T-helper 9 cell (primary cell): ENCODE measurements around the gene HM13.
"Not testable (repeated sequence)": the region's sequence is repeated elsewhere in the genome, so short reads cannot be mapped to it uniquely, and the experiment has no call there.

Experiments used
- DNase-seq: peaks from one replicate; pipeline ENCODE4 v3.0.0-alpha.2; 2020

HM13 gene

DNA sequence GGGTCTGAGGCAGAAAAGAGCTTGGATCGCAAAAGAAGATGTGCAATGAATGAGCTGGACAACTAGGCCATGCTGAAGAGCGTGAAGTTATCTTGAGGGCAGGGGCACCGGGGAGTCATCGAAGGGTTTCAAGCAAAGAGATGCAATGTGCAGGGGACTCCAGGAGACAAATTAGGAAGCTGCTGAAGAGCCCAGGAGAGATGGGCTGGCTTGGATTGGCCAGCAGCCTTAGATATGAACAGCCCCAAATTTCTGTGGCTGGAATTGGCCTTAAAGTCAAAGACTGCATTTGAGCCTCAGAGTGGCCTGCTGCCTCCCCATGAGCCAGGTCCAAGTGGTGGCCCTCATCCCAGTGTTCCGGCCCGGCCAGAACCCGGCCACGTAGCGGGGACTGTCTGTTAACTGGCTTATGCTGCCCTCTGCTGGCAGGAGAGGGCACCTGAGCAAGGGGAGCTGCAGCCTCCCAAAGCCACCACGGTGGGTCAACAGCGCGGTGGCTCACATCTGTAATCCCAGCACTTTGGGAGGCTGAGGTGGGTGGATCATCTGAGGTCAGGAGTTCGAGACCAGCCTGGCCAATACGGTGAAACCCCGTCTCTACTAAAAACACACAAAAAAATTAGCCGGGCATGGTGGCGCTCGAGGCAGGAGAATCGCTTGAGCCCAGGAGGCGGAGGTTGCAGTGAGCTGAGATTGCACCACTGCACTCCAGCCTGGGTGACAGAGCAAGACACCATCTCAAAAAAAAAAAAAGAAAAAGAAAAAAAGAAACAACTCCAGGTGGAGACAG, 11.2 kb upstream of the HM13 start:
- peak; percentile 75 for DNase-seq

DNA sequence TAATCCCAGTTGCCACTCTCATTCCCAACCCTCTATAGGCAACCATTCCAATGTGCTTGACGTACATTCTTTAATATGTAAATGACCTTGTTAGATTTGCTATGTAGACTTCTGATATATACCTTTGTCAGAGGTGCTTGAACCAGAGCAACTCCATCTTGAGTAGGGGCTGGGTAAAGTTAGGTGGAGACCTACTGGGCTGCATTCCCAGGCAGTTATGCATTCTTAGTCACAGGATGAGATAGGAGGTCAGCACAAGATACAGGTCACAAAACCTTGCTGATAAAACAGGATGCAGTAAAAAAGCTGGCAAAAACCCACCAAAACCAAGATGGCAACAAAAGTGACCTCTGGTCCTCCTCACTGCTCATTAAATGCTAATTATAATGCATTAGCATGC, 8.3 kb upstream of the HM13 start:
- no peak for DNase-seq

DNA sequence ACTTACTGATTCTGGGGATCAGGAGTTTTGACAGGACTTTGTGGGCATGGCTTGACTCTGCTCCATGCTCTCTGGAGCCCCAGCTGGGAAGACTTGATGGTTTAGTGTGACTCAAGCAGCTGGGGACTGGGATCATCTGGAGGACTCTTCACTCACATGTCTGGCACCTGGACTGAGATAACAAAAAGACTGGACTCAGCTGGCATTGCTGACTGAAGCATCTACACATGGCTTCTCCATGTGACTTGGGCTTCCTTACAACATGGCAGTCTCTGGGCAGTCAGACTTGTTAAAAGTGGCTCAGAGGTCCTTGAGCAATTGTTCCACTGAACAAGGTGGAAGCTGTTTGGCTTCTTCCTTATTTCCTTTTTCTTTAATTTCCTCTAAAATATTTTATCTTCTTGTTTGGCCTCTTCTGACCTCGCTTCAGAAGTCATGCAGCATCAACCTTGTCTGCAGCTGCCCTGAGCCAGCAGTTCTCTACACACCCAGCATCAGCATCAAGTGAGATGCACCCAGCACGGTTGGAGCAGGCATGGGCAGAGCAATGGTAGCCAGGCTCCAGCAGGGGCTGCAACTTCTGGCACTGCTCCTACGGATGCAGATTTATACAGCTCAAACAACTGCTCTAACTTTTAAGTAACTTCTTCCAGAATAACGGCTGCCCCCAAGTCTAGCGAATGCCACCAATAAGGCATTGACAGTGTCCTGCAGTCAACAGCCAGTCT, 5.6 kb upstream of the HM13 start:
- no peak for DNase-seq

DNA sequence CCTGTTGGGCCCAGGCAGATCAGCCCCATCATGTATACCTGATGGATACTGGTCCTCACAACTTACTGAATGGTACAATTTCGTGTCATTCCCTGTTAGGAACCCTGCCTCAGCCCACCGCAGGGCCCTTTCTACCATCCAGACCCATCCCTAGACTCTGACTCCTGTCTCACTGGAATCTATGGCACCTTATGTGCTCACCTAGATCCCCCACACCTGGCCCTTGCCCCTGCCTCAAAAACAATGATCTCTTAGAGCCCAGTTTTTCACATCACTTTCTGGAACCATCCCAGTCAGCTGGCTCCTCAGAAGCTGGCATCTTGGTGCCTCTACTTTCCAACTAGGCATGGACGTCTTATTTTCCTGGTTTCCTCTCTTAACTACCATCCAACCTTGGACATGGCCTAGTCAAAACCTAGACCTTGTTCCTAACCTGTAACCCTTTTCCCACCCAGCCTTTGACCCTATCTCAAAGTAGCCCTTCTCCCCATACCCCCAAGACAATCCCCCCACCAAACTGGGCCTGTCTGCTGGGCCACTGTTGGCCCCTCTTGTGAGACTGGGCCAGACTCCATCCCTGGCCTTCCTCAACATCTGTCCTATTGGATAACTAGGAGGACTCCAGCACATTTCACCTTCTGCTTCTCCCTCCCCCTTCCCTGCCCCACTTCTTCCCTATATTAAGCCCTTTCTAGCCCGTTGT, 981 bp downstream of the HM13 start:
- DNase-seq: no peak

DNA sequence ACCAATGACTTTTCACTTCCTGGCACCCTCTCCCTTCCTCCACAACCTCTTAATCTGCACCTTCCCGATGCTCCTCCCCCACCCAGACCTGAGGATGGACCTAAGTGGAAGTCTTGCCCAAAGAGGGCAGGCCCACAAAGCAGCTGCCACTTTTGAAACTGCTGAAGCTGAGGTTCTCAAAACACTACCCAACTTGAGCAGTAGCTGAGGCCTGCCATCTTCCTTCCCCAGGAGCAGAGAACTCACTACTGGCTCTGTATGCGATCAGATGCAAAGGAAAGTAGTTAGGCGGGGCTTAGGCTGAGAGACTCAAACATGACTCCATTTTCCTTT, 1.5 kb downstream of the HM13 start:
- DNase-seq: no peak

DNA sequence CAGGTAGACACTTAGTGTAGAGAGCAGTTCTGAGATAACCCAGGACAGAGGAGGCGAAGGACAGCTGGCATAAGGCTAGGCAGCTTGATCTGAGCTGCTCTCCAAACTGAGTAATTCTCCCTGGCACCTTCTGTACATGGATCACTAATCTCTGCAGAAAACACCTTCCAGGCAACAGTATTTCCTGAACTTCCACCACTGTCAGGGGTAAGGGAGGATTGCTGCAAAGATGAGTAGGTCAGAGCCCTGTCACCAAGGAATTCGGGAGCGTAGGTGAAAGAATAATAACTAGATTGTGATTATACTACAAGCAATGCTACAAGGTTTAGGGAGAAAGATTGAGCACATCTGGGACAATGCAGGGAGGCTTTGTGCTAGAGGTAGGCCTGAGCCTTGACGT, 1.9 kb downstream of the HM13 start:
- no peak for DNase-seq

DNA sequence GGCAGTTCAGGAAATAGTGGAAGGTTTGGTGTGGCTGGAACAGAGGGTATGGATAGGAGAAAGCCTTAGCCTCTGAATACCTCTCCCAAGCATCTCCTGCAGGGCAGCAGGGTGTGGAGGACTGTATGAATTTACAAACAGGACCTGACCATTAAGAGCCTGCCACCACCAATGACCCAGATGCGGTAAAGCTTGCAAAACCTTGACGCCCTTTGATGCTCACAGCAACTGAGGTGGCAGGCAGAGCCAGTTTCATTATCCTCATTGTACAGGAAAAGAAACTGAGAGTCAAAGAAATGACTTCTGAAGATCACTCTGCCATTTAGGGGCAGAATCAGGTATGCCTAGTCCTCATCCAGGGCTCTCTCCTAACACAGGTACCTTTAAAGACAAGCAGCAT, 2.4 kb downstream of the HM13 start:
- no peak for DNase-seq

DNA sequence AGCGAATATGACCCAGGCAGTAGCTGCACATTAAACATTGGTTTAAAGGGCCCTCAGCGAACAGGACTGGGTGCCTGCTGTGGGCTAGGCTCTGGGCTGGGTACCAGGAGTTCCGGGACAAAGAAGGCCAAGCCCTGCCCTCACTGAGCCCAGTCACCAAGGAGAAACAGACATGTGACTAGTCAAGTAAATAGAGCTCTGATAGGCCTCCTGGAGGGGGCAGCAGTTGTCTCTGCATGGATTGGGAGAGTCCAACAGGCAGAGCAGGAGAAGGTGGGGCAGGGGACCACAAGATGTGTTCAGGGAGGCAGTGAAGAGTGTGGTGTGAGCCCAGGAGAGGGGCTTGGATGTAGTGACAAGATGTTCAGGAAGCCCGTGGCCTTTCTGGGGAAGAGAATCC, 3.1 kb downstream of the HM13 start:
- DNase-seq: no peak

DNA sequence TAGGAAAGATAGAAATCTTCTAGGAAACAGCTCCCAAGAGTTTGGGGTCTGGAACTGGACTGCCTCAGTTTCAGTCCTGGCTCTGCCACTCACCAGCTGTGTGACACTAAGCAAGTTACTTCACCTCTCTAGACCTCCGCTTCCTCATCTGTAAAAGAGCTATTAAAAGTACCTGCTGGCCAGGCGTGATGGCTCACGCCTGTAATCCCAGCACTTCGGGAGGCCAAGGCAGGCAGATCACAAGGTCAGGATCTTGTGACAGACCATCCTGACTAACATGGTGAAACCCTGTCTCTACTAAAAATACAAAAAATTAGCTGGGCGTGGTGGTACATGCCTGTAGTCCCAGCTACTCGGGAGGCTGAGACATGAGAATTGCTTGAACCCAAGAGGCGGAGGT, 7.0 kb downstream of the HM13 start:
- DNase-seq: not testable (repeated sequence)

DNA sequence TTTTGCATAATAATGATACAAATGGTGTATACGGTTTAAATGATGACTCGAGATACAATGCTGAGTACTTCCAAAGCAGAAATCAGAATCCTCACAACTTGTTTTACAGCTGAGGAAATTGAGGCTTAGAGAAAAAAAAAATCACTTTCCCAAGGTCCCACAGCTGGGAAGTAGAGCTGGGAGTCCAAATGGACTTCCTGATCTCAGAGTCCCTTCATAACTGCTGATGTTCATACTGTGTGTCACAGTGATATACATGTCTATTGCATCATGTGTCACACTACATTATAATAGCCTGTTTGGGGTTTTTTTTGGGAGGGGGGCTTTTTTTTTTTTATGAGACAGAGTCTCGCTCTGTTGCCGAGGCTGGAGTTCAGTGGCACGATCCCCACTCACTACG, 8.5 kb downstream of the HM13 start:
- no peak for DNase-seq

DNA sequence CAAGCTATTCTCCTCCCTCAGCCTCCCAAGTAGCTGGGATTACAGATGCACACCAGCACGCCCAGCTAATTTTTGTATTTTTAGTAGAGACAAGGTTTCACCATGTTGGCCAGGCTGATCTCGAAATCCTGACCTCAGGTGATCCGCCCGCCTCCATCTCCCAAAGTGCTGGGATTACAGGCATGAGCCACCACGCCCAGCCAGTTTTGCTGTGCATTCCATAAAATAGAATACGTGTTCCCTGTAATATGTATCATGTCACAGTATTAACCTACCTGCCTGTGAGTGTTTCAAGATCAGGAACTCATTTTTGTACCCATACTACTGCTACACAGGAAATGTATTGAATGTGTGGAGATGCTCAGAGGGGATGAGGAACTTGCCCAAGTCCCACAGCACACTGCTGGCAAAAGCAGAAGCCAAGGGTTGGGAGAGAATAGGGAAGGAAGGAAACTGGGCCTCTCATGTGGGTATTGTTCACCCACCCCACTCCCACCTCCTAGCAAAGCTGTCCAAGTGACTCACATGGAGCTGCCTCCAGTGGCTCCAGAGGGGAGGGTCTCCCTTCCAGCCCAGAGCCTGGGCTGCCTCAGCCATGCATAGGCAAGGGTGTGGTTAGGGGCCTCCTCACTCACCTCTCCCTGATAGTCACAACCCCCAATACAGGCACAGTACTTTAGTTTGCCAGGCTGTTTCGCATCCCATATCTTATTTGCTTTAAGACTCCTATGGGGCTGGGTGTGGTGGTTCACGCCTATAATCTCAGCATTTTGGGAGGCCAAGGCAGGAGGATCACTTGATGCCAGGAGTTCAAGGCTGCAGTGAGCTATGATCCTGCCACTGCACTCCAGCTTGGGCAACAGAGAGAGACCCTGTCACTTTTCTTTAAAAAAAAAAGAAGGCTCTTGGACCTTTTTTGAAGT, 9.4 kb downstream of the HM13 start:
- DNase-seq: no peak

DNA sequence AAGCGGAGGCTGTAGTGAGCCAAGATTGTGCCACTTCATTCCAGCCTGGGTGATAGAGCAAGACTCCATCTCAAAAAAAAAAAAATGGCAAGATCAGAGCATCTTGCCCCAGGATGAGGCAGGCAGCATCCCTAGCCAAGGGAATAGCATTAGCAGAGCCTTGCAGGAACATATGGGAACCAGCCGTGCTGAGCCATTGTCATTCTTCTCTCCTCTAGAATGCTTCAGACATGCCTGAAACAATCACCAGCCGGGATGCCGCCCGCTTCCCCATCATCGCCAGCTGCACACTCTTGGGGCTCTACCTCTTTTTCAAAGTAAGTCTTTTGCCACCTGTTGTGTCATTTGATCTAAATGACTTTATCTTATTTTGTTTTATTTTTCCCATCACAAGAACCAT, 13.0 kb downstream of the HM13 start:
- no peak for DNase-seq

DNA sequence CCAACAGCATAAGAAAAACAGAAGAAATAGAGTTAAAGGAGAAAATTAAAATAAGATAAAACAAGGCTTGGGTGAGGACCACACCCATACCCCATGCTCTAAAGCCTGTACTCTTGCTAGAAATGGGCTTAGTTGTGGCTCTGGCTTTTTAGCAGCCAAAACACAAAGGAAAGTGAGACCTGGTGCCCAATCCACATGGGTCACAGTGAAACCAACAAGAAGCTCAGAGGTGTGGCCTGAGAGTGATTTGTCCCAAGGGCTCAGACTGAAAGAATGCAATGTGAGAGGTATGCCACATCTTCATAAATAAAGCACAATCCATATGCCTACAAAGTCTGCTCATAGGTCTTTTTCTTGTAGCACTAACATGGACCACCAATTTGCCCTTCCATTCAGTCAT, 21.1 kb downstream of the HM13 start:
- no peak for DNase-seq

DNA sequence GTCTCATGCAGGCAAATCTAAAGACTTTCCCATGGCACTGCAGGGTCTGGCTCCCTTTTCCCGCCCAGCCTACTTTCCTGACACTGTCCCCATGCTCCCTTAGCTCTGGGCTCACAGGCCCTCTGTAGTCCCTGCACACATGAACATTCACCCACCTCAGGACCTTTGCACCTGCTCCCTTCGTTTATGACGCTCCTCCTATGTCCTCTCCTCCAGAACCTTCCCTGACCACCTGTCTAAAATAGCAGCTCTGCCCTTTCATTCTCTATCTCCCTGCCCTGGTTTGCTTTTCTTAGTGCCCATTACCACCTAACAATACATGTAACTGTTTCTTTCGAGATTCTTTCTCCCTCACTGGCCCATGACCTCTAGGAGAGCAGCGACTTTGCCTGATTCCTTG, 22.3 kb downstream of the HM13 start:
- DNase-seq: no peak

DNA sequence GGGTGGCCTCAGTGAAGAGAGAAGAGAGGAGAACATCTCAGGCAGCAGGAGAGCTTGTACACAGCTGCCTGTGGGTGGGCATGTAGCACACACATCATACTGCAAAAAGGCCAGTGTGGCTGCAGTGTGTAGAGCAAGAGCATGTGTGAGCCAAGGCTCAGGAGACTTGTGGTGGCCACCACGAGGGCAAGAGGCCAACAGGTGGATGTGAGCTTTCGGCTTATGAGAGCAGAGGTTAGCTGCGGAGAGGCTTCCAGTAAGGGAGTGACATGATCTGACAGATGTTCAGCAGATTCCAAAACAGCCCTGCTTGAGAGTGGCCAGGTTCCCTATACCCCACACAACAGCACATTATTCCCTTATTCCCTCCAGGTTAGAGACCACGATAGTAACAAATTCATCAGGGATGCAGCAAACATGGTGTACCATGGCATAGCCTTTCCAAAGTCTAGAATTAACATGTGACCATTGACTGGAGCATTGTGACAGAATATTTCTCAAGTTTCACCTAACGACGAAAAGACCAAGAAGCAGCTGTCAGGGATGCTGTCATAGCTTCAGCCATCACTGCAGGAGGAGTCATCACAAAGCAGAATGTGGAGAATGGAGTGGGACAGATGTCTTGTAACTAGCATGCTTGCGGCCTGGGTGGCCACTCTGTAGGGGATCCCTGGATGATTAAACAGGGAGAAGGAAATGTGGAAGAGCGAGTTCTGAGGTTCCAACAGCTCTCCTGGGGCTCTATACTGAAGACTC, 23.1 kb downstream of the HM13 start:
- DNase-seq: no peak

DNA sequence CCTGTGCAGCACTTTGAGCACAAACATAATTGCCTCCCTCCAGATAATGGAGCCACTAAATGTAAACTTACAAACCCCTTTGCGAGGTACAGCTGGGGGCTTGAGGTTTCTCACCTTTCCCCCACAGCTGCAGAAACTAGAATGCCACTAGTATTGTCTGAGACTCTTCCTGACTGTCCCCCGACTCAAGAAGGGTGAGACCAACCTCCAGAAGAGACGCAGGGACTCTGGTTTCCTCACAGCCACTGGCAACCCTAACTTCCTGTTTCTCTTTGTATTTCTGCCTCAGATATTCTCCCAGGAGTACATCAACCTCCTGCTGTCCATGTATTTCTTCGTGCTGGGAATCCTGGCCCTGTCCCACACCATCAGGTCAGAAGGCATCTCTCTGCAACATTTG, 23.6 kb downstream of the HM13 start:
- no peak for DNase-seq

DNA sequence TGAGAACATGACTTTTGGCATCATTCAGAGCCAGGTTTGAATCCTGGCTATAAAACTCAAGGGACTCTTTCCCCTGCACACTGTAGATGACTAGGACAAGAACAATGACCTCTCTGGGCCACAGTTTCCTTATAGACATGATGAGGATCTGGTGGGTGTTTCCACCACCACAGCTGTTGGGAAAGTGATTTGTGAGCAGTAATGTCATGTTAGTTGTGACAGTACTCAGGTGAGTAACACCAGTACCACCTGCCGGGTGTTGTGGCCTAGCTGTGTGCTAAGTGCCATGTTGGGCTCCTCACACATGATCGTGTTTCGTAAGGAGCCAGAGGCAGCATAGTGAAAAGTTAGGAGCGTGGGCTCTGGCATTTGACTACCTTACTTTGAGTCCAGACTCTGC, 24.1 kb downstream of the HM13 start:
- no peak for DNase-seq

DNA sequence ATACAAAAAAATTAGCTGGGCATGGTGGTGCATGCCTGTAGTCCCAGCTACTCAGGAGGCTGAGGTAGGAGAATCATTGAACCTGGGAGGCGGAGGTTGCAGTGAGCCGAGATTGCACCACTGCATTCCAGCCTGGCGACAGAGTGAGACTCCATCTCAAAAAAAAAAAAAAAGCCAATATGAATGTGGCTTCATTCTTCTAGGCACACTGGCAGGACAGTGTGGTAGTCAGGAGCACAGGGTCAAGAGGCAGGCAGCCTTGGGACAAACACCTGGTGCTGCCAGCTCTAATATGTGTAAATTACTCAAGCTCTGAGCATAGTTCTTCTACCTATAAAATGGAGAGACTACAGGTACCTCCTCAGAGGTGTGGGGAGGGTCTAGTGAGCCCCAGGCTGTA, 25.4 kb downstream of the HM13 start:
- not testable (repeated sequence) for DNase-seq

DNA sequence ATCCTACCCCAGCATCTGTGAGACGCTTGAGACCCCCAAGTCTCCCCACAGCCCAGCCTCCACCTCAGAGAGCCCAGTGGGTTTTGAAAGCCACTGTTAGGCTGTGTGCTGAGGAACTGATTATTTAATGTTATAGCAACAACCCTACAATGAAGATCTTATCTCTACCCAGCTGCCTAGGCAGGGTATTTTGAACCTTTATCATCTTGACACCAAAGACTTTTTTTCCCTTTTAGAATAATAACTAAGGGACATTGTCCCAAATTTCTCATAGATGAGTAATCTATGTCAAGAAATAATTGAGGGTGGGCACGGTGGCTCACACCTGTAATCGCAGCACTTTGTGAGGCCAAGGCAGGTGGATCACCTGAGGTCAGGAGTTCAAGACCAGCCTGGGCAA, 26.2 kb downstream of the HM13 start:
- DNase-seq: no peak

DNA sequence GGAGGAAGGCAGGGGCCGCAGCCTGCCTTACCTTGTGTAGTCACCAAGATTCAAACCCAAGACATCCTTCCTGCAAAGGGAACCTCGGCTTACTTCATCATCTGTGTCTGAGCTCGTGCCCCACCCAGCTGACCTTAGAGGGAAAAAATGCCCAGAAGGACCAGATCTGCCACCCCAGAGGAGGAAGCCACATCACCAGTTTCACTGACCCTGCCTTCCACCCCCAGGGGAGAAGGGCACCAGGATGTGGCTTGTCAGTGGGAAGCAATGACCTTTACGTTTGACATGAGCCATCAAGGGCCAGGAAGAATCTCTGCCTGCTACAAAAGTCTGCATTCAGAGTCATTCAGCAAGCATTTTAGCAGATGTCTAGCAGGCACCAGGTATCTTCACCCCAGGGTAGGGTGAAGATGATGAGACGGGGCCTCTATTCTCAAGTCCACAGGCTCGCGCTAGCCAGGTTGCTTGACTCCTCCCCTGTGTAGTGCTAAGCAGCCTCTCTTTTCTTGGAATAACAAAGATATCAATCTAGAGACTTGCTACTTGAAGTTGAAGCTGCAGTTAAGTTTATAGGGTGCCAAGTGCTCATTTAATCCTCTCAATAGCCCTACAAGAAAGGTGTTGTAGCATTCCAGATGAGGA, 28.1 kb downstream of the HM13 start:
- DNase-seq: no peak

DNA sequence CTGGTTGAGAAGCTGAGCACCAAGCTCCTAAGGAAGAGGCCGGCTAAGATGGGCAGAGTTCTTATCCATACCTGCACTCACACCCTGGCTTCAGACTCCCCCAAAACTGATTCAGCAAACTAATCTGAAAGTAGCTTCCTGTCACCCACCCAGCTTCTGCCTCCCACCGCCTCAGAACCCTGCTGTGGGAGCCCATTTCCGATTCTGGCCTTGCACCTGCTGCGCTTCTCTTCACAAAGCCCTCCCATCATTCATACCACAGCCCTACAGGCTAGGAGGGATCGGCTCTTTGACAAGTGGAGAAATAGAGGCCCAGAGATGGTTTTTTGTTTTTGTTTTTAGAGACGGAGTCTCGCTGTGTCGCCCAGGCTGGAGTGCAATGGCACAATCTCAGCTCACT, 28.7 kb downstream of the HM13 start:
- no peak for DNase-seq
